ENCODE measurements around the gene LRP1B.

GRCh38 chr2:140701726-140702125, 1429.1 kb downstream of the LRP1B start:
- TF ChIP-seq CTCF (IDR thresholded peaks at IDR 0.05; ENCODE audit: borderline replicate concordance, extremely low read depth, low read length, poor library complexity, severe bottlenecking) (no peak), EZH2 (IDR thresholded peaks at IDR 0.05; ENCODE audit: borderline replicate concordance, low read depth, low read length, severe bottlenecking) (no peak)

Measured in DND-41 (cell line).